ENCODE measurements around the gene PSMB2.

The PSMB2 gene

DNA sequence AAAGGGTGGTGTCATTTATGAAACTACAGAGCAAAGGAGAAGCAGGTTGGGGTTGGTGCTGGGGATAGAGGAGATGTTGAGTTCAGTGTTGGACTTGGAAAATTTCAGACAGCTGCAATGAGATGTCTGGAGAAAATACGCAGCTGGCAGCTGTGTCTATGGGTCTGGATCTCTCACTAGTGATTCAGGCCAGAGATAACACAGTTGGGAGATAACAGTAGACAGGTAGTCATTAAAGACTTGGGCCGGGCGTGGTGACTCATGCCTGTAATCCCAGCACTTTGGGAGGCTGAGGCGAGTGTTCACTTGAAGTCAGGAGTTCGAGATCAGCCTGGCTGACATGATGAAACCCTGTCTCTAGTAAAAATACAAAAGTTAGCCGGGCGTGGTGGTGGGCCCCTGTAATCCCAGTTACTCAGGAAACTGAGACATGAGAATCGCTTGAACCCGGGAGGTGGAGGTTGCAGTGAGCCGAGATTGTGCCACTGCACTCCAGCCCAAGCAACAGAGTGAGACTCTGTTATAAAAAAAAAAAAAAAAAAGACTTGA is 70.7 kb downstream of the PSMB2 start:
- no peak for DNase-seq

DNA sequence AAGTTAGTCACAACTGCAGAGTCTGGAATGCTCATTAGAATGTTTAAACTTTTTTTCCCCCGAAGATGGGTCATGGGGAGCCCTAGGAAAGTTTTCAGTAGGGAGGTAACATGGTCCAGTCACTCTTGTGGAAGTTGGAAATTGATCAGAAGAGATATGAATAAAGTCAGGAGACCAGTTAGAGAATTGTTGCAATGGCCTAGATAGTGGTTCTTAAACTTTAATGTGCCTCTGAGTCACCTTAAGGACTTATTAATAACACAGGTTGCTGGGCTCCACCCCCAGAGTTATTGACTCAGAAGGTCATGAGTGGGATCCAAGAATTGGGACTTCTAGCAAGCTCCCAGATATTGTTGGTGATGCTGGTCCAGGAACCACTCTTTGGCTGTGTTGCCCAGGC is 71.4 kb downstream of the PSMB2 start:
- DNase-seq: no peak

- DNase-seq: peak in 1 of 2 experiments; percentile 43
These were observed 72.3 kb downstream of the PSMB2 start for GRCh38 chr1:35568975-35569395.

DNA sequence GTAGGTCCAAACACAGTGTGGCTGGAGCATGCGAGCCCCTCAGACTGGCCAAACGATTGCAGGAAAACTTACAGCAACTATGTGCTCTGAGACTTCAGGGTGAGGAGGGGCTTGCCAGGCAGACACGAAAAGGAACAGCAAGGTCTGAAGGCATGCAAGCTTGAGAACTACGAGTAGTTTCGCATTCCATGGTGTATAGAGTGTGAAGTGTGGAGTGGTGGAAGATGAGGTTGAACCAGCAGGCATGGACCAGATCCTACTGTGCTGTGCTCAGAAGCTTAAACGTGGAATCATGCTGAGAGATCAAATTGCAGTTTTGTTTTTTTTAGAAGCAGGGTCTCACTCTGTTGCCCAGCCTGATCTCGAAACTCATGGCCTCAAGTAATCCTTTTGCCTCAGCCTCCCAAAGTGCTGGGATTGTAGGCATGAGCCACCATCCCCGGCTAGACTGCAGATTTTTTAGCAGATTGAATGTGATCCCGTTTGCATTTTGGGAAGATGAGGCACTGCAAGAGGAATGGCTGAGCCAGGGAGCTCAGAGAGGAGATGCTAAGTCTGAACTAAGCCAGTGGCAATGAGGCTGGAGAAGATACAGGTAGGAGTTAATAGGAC is 73.3 kb downstream of the PSMB2 start:
- DNase-seq: no peak

- no peak for DNase-seq
These were observed 75.6 kb downstream of the PSMB2 start for GRCh38 chr1:35565742-35566133.

DNA sequence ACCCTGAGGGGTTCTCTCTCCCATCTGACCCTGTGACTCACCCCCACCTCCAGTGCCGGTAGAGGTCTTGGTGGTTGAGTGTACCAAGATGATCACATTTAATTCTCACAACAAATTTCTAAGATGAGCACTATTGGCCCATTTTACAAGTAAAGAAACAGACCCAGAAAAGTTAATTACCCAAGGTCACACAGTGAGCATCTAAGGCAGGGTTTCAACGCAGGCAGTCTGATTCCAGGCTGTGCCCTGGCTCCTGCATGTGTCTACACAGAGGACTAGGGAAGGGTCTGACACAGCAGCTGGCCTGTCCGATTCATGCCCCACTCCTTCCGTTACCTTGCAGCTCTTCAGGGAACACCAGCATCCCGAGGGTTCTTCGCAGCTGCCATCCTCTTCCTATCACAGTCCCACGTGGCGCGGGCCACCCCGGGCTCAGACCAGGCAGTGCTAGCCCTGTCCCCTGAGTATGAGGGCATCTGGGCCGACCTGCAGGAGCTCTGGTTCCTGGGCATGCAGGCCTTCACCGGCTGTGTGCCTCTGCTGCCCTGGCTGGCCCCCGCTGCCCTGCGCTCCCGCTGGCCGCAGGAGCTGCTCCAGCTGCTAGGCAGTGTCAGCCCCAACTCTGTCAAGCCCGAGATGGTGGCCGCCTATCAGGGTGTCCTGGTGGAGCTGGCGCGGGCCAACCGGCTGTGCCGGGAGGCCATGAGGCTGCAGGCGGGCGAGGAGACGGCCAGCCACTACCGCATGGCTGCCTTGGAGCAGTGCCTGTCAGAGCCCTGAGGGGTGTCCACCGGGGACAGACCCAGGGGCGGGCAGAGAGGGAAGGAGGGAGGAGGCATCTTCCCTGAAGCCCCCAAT is 76.2 kb downstream of the PSMB2 start:
- no peak for DNase-seq

DNA sequence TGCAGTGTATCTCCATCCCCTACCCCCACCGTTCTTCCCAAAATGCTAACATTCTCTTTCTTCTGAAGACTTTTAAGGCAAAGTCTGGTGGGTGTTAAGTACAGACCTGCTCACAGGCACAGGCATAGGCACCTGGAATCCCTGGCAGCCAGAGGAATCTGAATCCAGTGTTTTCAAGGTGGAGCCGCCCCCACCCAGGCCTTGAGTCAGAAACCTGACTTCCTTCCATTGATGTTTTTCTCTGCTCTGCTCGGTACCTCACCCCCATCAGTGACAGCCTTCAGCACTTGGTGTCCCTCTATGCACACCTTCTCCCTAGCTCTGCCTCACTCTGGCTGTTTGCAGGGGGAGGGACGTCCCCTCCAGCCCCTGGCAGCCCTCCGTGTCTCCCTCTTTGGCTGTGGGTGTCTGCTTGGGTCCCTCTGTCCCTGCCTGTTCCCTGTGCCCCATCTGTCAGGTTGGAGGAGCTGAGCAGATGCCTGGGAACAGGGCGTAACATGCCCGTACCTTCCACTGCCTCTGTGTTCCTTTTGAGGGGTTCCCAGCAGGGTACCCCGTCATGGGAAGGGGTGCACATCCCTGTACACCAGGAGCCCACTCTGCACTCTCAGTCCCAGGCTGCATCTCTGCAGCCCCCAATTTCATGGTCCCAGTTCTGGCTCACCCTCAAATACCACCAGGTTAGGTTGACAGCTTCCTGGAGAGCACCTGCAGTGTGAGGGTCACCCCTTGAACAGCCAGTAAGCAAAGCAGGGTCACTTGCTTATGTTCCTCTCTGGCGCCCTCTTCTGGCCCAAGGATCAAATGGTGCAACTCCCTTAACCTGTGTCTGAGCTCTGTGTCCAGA is 77.1 kb downstream of the PSMB2 start:
- peak in 1 of 2 experiments; percentile 18 for DNase-seq

DNA sequence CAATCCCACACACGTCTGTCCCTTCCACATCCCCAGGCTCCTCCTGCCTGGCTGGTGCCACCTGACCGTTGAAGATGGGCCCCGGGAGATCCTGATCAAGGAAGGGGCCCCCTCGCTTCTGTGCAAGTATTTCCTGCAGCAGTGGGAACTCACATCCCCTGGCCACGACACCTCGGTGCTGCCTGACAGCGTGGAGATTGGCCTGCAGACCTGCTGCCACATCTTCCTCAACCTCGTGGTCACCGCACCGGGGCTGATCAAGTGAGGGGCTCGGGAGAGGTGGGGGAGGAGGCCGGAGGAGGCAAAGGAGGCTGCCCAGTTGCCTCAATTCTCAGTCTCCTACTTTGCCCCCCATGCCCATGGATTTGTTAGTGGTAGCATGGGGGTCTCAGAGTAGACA is 78.2 kb downstream of the PSMB2 start:
- no peak for DNase-seq

- no peak for DNase-seq
These were observed 79.2 kb downstream of the PSMB2 start for GRCh38 chr1:35561972-35562680.

- DNase-seq: no peak
These were observed 79.9 kb downstream of the PSMB2 start for GRCh38 chr1:35561297-35561971.

- peak in 1 of 2 experiments; percentile 43 for DNase-seq
These were observed 80.8 kb downstream of the PSMB2 start for GRCh38 chr1:35560256-35561225.

DNA sequence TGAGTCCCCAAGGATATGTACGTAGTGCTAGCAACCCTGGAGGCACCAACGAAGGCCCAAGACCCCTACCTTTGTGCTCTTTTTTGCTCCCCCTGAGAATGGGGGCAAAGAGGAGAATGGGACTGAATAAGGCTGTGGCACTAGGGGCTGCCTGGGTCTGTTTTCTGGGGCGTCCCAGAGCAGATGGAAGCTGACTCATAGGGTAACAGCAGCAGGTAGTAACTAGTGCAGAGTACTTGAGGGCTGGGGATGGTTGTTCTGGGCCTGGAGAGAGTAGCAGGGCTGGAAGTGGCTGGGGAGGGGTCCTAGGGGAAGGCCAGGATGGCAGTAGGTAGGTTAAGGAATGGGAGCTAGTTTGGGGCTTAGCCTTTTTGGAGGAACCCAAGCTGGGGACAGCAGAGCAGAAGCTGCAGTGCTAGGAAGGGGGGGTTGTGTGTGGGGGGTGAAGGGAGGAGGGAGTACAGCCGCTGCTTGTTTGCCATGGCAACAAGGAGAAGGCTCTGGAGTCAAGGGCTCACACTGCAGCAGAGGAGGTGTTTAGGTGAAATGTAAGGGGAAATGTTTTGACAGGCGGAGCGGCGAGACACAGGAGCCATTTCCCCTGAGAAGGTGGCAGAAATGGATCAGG is 81.9 kb downstream of the PSMB2 start:
- DNase-seq: no peak

DNA sequence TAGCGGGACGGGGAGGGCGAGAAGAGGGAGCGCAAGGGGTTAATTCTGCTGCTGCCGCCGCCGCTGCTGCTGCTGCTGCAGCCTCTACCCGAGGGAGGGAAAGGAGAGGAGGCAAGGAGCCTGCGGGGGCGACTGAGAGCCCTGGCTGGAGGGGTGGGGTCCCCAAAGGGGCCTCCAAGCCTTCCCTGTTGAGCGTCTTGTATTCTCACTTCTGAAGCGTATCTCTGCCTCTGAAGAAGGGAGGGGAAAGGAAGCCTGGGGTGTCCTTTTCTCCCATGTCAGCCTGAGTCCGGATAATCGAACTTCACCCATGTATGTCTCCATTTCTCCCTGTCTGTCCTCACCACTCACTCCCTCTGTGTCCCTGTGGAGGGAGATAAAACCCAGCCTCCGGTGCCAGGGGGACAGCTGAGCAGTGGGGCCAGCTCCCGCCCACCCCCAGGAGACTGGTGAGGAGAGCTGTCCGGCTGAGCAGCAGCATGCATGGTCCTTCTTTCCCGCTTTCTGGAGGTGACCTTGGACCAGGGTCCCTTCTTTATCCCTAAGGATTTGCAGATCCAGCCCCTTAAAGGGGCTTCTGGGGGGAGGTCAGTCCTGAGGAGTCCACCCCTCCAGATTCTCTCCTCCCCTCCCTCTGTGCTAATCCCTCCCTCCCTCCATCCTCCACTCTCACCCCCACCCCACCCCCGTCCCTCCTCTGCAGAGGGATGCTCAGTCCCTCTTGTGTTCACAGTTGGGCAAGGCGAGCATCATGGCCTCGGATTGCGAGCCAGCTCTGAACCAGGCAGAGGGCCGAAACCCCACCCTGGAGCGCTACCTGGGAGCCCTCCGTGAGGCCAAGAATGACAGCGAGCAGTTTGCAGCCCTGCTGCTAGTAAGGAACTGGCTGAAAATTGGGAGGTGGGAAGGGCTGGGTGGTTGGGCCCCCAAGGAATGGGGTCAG is 82.7 kb downstream of the PSMB2 start:
- DNase-seq: no peak

GRCh38 chr1:35557611-35558373 is 83.5 kb downstream of the PSMB2 start, which contains the start of gene NCDN:
Gene NCDN (plus strand): TSS chr1:35557799. CDS start chr1:35558191, 392 bp downstream.
- peak; percentile 65 to 80 for DNase-seq

- peak in 1 of 2 experiments; percentile 80 for DNase-seq
These were observed 84.2 kb downstream of the PSMB2 start, which contains the start of gene KIAA0319L for GRCh38 chr1:35557118-35557610. Gene KIAA0319L (minus strand): TSS chr1:35557403. CDS start chr1:35554491, 2,912 bp downstream.

GRCh38 chr1:35556484-35557117 is 84.7 kb downstream of the PSMB2 start:
- DNase-seq: no peak
